ENCODE measurements around the gene TRPM2. TPM values are rescaled to one million over a fixed set of nuclear protein-coding genes. Genes with fewer than 3 reads are reported as not detected.
A peak's percentile ranks its signal among the peaks of the same experiment; 100 is the strongest.
"Not testable (repeated sequence)": the region's sequence is repeated elsewhere in the genome, so short reads cannot be mapped to it uniquely, and the experiment has no call there.

Gene TRPM2
- total RNA-seq, 1 donor: 0.36 TPM

GRCh38 chr21:44359396-44359795, 6.0 kb downstream of the TRPM2 start:
- Histone ChIP-seq H3K4me2 (ENCODE audit: insufficient read depth, low read length) (no peak overlapping the region), H3K4me1 (ENCODE audit: insufficient read depth, low read length) (no peaks in the 10 kb centered on the region), H3K4me3 (ENCODE audit: insufficient read depth, low read length) (no peak overlapping the region), H4K20me1 (ENCODE audit: insufficient read depth, low read length) (no peaks in the 10 kb centered on the region), H3K9me3 (ENCODE audit: low read depth, low read length) (no peaks in the 10 kb centered on the region), H3K79me2 (ENCODE audit: insufficient read depth, low read length) (no peaks in the 10 kb centered on the region), H3K27me3 (ENCODE audit: insufficient read depth, low read length) (no peaks in the 10 kb centered on the region), H3K36me3 (ENCODE audit: insufficient read depth, low read length) (no peaks in the 10 kb centered on the region), H2AFZ (ENCODE audit: low read length) (no peak overlapping the region), H3K27ac (ENCODE audit: low read depth, low read length) (no peak overlapping the region)
- TF ChIP-seq CTCF (IDR thresholded peaks at IDR 0.05; ENCODE audit: extremely low read depth, low read depth, low read length): no peak
- no peak for DNase-seq (ENCODE audit: insufficient read length, low spot score, missing footprints)

- no peak overlapping the region for H3K27ac ChIP-seq (ENCODE audit: low read depth, low read length)
- no peak overlapping the region for H2AFZ ChIP-seq (ENCODE audit: low read length)
- no peaks in the 10 kb centered on the region for H3K4me1 ChIP-seq (ENCODE audit: insufficient read depth, low read length)
- no peak overlapping the region for H3K4me2 ChIP-seq (ENCODE audit: insufficient read depth, low read length)
- no peak for TF ChIP-seq CTCF (IDR thresholded peaks at IDR 0.05; ENCODE audit: extremely low read depth, low read depth, low read length)
- H3K36me3 ChIP-seq (ENCODE audit: insufficient read depth, low read length): no peaks in the 10 kb centered on the region
- H4K20me1 ChIP-seq (ENCODE audit: insufficient read depth, low read length): no peaks in the 10 kb centered on the region
- no peak overlapping the region for H3K4me3 ChIP-seq (ENCODE audit: insufficient read depth, low read length)
- H3K27me3 ChIP-seq (ENCODE audit: insufficient read depth, low read length): no peaks in the 10 kb centered on the region
- no peaks in the 10 kb centered on the region for H3K79me2 ChIP-seq (ENCODE audit: insufficient read depth, low read length)
- DNase-seq (ENCODE audit: insufficient read length, low spot score, missing footprints): peak; percentile 63
- H3K9me3 ChIP-seq (ENCODE audit: low read depth, low read length): no peaks in the 10 kb centered on the region
Observed at GRCh38 chr21:44360159-44360558, 6.7 kb downstream of the TRPM2 start.

GRCh38 chr21:44361903-44362302, 8.5 kb downstream of the TRPM2 start:
- H3K9me3 ChIP-seq (ENCODE audit: low read depth, low read length); DNase-seq (ENCODE audit: insufficient read length, low spot score, missing footprints); H3K4me3 ChIP-seq (ENCODE audit: insufficient read depth, low read length); H3K27me3 ChIP-seq (ENCODE audit: insufficient read depth, low read length); H4K20me1 ChIP-seq (ENCODE audit: insufficient read depth, low read length); H2AFZ ChIP-seq (ENCODE audit: low read length); H3K27ac ChIP-seq (ENCODE audit: low read depth, low read length); H3K36me3 ChIP-seq (ENCODE audit: insufficient read depth, low read length); H3K4me2 ChIP-seq (ENCODE audit: insufficient read depth, low read length); H3K79me2 ChIP-seq (ENCODE audit: insufficient read depth, low read length); H3K4me1 ChIP-seq (ENCODE audit: insufficient read depth, low read length): not testable (repeated sequence)

- no peak for TF ChIP-seq CTCF (IDR thresholded peaks at IDR 0.05; ENCODE audit: extremely low read depth, low read depth, low read length)
- H3K27ac ChIP-seq (ENCODE audit: low read depth, low read length): no peak overlapping the region
- H3K9me3 ChIP-seq (ENCODE audit: low read depth, low read length): no peaks in the 10 kb centered on the region
Observed at GRCh38 chr21:44363278-44363677, 9.9 kb downstream of the TRPM2 start.

More at GRCh38 chr21:44363278-44363677, 9.9 kb downstream of the TRPM2 start:
- Histone ChIP-seq H4K20me1 (ENCODE audit: insufficient read depth, low read length) (no peaks in the 10 kb centered on the region), H3K4me1 (ENCODE audit: insufficient read depth, low read length) (no peaks in the 10 kb centered on the region), H3K27me3 (ENCODE audit: insufficient read depth, low read length) (no peaks in the 10 kb centered on the region), H3K4me3 (ENCODE audit: insufficient read depth, low read length) (no peak overlapping the region), H3K4me2 (ENCODE audit: insufficient read depth, low read length) (no peak overlapping the region), H2AFZ (ENCODE audit: low read length) (no peak overlapping the region), H3K79me2 (ENCODE audit: insufficient read depth, low read length) (no peaks in the 10 kb centered on the region), H3K36me3 (ENCODE audit: insufficient read depth, low read length) (no peaks in the 10 kb centered on the region)
- no peak for DNase-seq (ENCODE audit: insufficient read length, low spot score, missing footprints)

All from osteoblast (primary cell).